H1 (cell line): ENCODE results near the gene METTL8. TPM values are rescaled to one million over a fixed set of nuclear protein-coding genes. Genes with fewer than 3 reads are reported as not detected.

Source experiments
- CTCF ChIA-PET: fragments of 300-600 bp; sonication (Branson Sonifier 250); formaldehyde crosslinking; loops from one replicate; lab custom pipeline; 2021; ENCODE audit not compliant: partially characterized antibody; lab: Charles Lee
- POLR2A ChIA-PET: fragments of 300-600 bp; sonication (Branson Sonifier 250); formaldehyde crosslinking; loops from one replicate; lab custom pipeline; 2021; ENCODE audit warnings: inconsistent platforms; ENCODE audit not compliant: partially characterized antibody; lab: Charles Lee
- DNase-seq, 2 experiments: peaks; one replicate each; pipeline versions ENCODE4 v3.0.0 to v3.0.0-alpha.2; 2010 to 2022; ENCODE audit warnings: low spot score in 2 of 2, low read depth in 1 of 2, mixed read lengths in 1 of 2
- FAIRE-seq: peaks from 2 replicates; lab custom pipeline; 2011; peaks lifted over from hg19 to GRCh38; lab: Jason Lieb, UNC
- H2AFZ ChIP-seq: 2 replicates; pipeline ENCODE4 v1.8.1; 2012; ENCODE audit warnings: low read length, inconsistent platforms
- H2AK5ac ChIP-seq: 2 replicates; pipeline ENCODE4 v1.6.1; 2013; ENCODE audit warnings: low read depth, low read length
- H2BK120ac ChIP-seq: replicated peaks from 2 replicates; pipeline ENCODE3; 2013; ENCODE audit warnings: low read depth, low read length, inconsistent platforms
- H2BK12ac ChIP-seq: 2 replicates; pipeline ENCODE4 v1.6.1; 2013; ENCODE audit warnings: low read depth, low read length
- H2BK15ac ChIP-seq: 2 replicates; pipeline ENCODE4 v1.6.1; 2013; ENCODE audit warnings: low read length
- H2BK20ac ChIP-seq: 2 replicates; pipeline ENCODE4 v1.6.1; 2013; ENCODE audit warnings: low read length
- H2BK5ac ChIP-seq: 2 replicates; pipeline ENCODE4 v1.6.1; 2013; ENCODE audit warnings: low read depth, low read length
- H3K14ac ChIP-seq: 2 replicates; pipeline ENCODE4 v1.6.1; 2013; ENCODE audit warnings: inconsistent platforms; ENCODE audit not compliant: insufficient read length
- H3K18ac ChIP-seq: 2 replicates; pipeline ENCODE4 v1.6.1; 2013; ENCODE audit warnings: low read length; ENCODE audit errors: extremely low read depth
- H3K23ac ChIP-seq: 2 replicates; pipeline ENCODE4 v1.6.1; 2013; ENCODE audit warnings: inconsistent platforms; ENCODE audit not compliant: insufficient read length
- H3K23me2 ChIP-seq: 2 replicates; pipeline ENCODE4 v1.6.1; 2013; ENCODE audit warnings: low read depth, low read length
- H3K27ac ChIP-seq: 2 replicates; pipeline ENCODE4 v1.6.1; 2011; ENCODE audit warnings: low read depth, low read length, inconsistent platforms
- H3K27me3 ChIP-seq, 4 experiments: replicated peaks in 1 of 4; 1 replicate in 1 of 4; 2 replicates in 3 of 4; pipeline versions ENCODE4 v1.6.1 to v1.8.1; 2011 to 2013; ENCODE audit warnings: low read length in 3 of 4, mild to moderate bottlenecking in 3 of 4, inconsistent platforms in 2 of 4, mixed read lengths in 2 of 4, moderate library complexity in 1 of 4; ENCODE audit not compliant: control insufficient read depth in 3 of 4, insufficient read depth in 3 of 4; ENCODE audit errors: extremely low read depth in 1 of 4
- H3K36me3 ChIP-seq, 4 experiments: 2 replicates each; pipeline versions ENCODE4 v1.6.1 to v1.8.1; 2011 to 2013; ENCODE audit warnings: mild to moderate bottlenecking in 4 of 4, low read length in 3 of 4, moderate library complexity in 2 of 4, control low read depth in 1 of 4, inconsistent platforms in 1 of 4; ENCODE audit not compliant: insufficient read depth in 4 of 4, control insufficient read depth in 2 of 4
- H3K4ac ChIP-seq: replicated peaks from 2 replicates; pipeline ENCODE3; 2013; ENCODE audit warnings: low read length, low read depth, mixed read lengths, inconsistent platforms; ENCODE audit not compliant: insufficient read length
- H3K4me1 ChIP-seq, 4 experiments: replicated peaks in 1 of 4; 1 replicate in 1 of 4; 2 replicates in 3 of 4; pipeline versions ENCODE4 v1.6.1 to v1.8.1; 2011 to 2013; ENCODE audit warnings: low read length in 3 of 4, inconsistent platforms in 2 of 4, mixed read lengths in 1 of 4; ENCODE audit not compliant: insufficient read depth in 4 of 4, control insufficient read depth in 3 of 4
- H3K4me2 ChIP-seq, 2 experiments: 2 replicates each; pipeline versions ENCODE4 v1.6.1 to v1.8.1; 2011 to 2013; ENCODE audit warnings: low read depth in 2 of 2, low read length in 2 of 2, control low read depth in 1 of 2, inconsistent platforms in 1 of 2, mild to moderate bottlenecking in 1 of 2; ENCODE audit not compliant: insufficient read depth in 1 of 2
- H3K4me3 ChIP-seq, 4 experiments: fragments of 200-600, 300-600 bp in 1 of 4; sonication (generic), shearing (Covaris generic), sonication (Bioruptor Twin) in 1 of 4; 2 replicates each; pipeline versions ENCODE4 v1.5.1 to v1.8.1; 2011 to 2016; ENCODE audit warnings: low read length in 4 of 4, low read depth in 3 of 4, control low read depth in 2 of 4, inconsistent platforms in 2 of 4, mild to moderate bottlenecking in 2 of 4, mixed read lengths in 1 of 4, moderate library complexity in 1 of 4; ENCODE audit not compliant: insufficient read depth in 2 of 4; ENCODE audit errors: extremely low read depth in 1 of 4
- H3K56ac ChIP-seq: replicated peaks from 2 replicates; pipeline ENCODE3; 2013; ENCODE audit warnings: low read depth, mild to moderate bottlenecking, mixed read lengths, low read length, inconsistent platforms; ENCODE audit not compliant: insufficient read length
- H3K79me1 ChIP-seq: 2 replicates; pipeline ENCODE4 v1.6.1; 2013; ENCODE audit warnings: low read depth, low read length, control low read depth
- H3K79me2 ChIP-seq, 2 experiments: 2 replicates each; pipeline versions ENCODE4 v1.6.1 to v1.8.1; 2012 to 2013; ENCODE audit warnings: low read length in 2 of 2, mild to moderate bottlenecking in 2 of 2, inconsistent platforms in 1 of 2; ENCODE audit not compliant: insufficient read depth in 2 of 2, control insufficient read depth in 1 of 2
- H3K9ac ChIP-seq, 4 experiments: replicated peaks in 1 of 4; 1 replicate in 1 of 4; 2 replicates in 3 of 4; pipeline versions ENCODE4 v1.6.1 to v1.8.1; 2011 to 2013; ENCODE audit warnings: low read depth in 3 of 4, low read length in 3 of 4, control low read depth in 2 of 4, mild to moderate bottlenecking in 2 of 4, moderate library complexity in 2 of 4, inconsistent platforms in 1 of 4; ENCODE audit errors: extremely low read depth in 1 of 4
- H3K9me3 ChIP-seq, 2 experiments: 2 replicates each; pipeline versions ENCODE4 v1.6.1 to v1.8.1; 2012 to 2013; ENCODE audit warnings: mild to moderate bottlenecking in 2 of 2, moderate library complexity in 2 of 2, control low read depth in 1 of 2, inconsistent platforms in 1 of 2, low read depth in 1 of 2, low read length in 1 of 2, mixed read lengths in 1 of 2; ENCODE audit not compliant: insufficient read depth in 2 of 2
- H4K20me1 ChIP-seq, 2 experiments: replicated peaks in 1 of 2; 2 replicates each; pipeline versions ENCODE3 to v1.8.1; 2011 to 2013; ENCODE audit warnings: inconsistent platforms in 2 of 2, low read length in 2 of 2, mild to moderate bottlenecking in 1 of 2; ENCODE audit not compliant: insufficient read depth in 2 of 2, control insufficient read depth in 1 of 2
- H4K5ac ChIP-seq: 2 replicates; pipeline ENCODE4 v1.6.1; 2013; ENCODE audit warnings: low read length, low read depth, mixed read lengths, inconsistent platforms; ENCODE audit not compliant: insufficient read length
- H4K8ac ChIP-seq: 2 replicates; pipeline ENCODE4 v1.8.0; 2013; ENCODE audit warnings: mild to moderate bottlenecking, moderate library complexity, low read length, inconsistent platforms; ENCODE audit not compliant: insufficient read depth; ENCODE audit errors: extremely low read depth
- H4K91ac ChIP-seq: replicated peaks from 2 replicates; pipeline ENCODE3; 2013; ENCODE audit warnings: low read length, mixed read lengths, inconsistent platforms; ENCODE audit not compliant: insufficient read length
- BACH1 ChIP-seq: IDR thresholded peaks from 2 replicates; pipeline ENCODE4 v1.6.1; 2012; ENCODE audit warnings: low read length, improper control_type of control experiment
- CHD1 ChIP-seq: IDR thresholded peaks from 2 replicates; pipeline ENCODE4 v1.6.1; 2012; ENCODE audit warnings: low read depth, low read length, improper control_type of control experiment
- CREB1 ChIP-seq: IDR thresholded peaks from 2 replicates; pipeline ENCODE4 v1.6.1; 2012; ENCODE audit warnings: inconsistent platforms
- GABPA ChIP-seq: IDR thresholded peaks from 2 replicates; pipeline ENCODE4 v1.6.1; 2011; ENCODE audit warnings: mild to moderate bottlenecking, low read length, moderate library complexity, borderline replicate concordance; ENCODE audit not compliant: insufficient read depth
- GTF2F1 ChIP-seq: IDR thresholded peaks from 2 replicates; pipeline ENCODE4 v1.6.1; 2012; ENCODE audit warnings: low read depth, low read length, improper control_type of control experiment, borderline replicate concordance
- JUND ChIP-seq: IDR thresholded peaks from 2 replicates; pipeline ENCODE4 v1.6.1; 2011; ENCODE audit warnings: mild to moderate bottlenecking, improper control_type of control experiment, low read length
- RAD21 ChIP-seq, 2 experiments: IDR thresholded peaks in 1 of 2; conservative IDR thresholded peaks in 1 of 2; 2 replicates each; pipeline ENCODE4 v1.6.1; 2011; ENCODE audit warnings: low read depth in 2 of 2, low read length in 2 of 2, improper control_type of control experiment in 1 of 2, inconsistent platforms in 1 of 2, mild to moderate bottlenecking in 1 of 2, moderate library complexity in 1 of 2
- SAP30 ChIP-seq: fragments of 300-600 bp; sonication (generic); IDR thresholded peaks from 2 replicates; pipeline ENCODE4 v1.7.1; 2012; ENCODE audit warnings: low read length, moderate library complexity, mild to moderate bottlenecking, inconsistent platforms; ENCODE audit not compliant: insufficient read depth, insufficient replicate concordance
- SIRT6 ChIP-seq: IDR thresholded peaks from one replicate; pipeline ENCODE4 v1.7.1; 2012; ENCODE audit warnings: low read length, inconsistent platforms
- TAF7 ChIP-seq: optimal IDR thresholded peaks from 2 replicates; pipeline ENCODE3; 2011; ENCODE audit warnings: low read depth, mild to moderate bottlenecking, inconsistent platforms, low read length, moderate library complexity, borderline replicate concordance
- TCF12 ChIP-seq: IDR thresholded peaks from 2 replicates; pipeline ENCODE4 v1.6.1; 2011; ENCODE audit warnings: low read depth, mild to moderate bottlenecking, low read length
- polyA plus RNA-seq, 7 experiments: library from polyadenylated mRNA; depleted of rRNA in 3 of 7; stranded (reverse) in 5 of 7; unstranded in 2 of 7; fragments of >200 nt in 5 of 7; fragments of 200-250 nt in 2 of 7; gene quantifications; 1 replicate in 5 of 7; 2 replicates in 1 of 7; 4 replicates in 1 of 7; pipeline versions ENCODE4 v1.2.1 to v1.2.3, GENCODE V29; 2011 to 2013; ENCODE audit warnings: missing spikeins in 2 of 7, mixed read lengths in 2 of 7
- total RNA-seq: library from RNA; stranded (reverse); fragmentation: NEBNext Ultra II Directional; extraction: Animal tissue kit (Norgen Biotek cat#: 25700); gene quantifications from 2 replicates; pipeline ENCODE4 v1.2.1, GENCODE V29; 2021
- TF ChIP-seq, protein P1 (sequence below): IDR thresholded peaks from 2 replicates; pipeline ENCODE4 v1.6.1; 2011; ENCODE audit warnings: low read depth, mild to moderate bottlenecking, low read length; ENCODE audit not compliant: insufficient read depth
- TF ChIP-seq, protein P2 (sequence below): IDR thresholded peaks from 2 replicates; pipeline ENCODE4 v1.6.1; 2012; ENCODE audit warnings: low read length, inconsistent platforms

METTL8 gene
- total and polyA plus RNA-seq, 2 of the 8 experiments (the other 6 are each of a cell fraction or from before 2014, with no cell fraction given), result 17.6 to 79.7 TPM

DNA sequence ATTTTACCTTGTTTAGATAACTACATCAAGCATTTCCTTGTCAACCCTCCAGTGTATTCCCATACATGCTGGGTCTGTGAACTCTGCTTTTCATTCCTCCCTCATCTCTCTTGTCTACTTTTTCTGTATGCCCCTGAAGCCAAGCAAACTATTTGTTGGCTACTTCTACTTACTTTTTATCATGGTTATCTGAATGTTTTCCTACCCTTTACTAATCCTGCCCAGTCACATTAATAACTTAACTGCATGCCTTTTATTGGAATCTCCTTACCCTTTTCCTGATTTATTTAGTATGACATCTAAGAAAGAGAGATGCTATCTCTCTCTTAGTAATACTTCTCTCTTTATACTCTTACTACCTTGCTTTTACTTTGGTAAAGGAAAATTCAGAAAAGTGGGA, 17.3 kb upstream of the METTL8 start:
- Histone ChIP-seq H2AK5ac (no peak overlapping the region), H3K9me3 (no peaks in the 10 kb centered on the region), H3K9ac (no peak overlapping the region), H3K27ac (no peak overlapping the region), H3K36me3 (peaks cover 4 to 63% (median 17%) of the 10 kb centered on the region in 4 experiments; a peak in 7 of 8 replicates), H3K14ac (no peak overlapping the region), H2BK5ac (no peak overlapping the region), H2BK20ac (no peak overlapping the region), H2BK15ac (no peak overlapping the region), H4K91ac (no peak overlapping the region), H3K4me3 (no peak overlapping the region), H3K56ac (no peak overlapping the region), H3K23me2 (no peaks in the 10 kb centered on the region; the same call in 1 of the 2 replicates), H3K18ac (no peak overlapping the region), H3K79me1 (peaks cover 3% of the 10 kb centered on the region; the same call in 1 of the 2 replicates), H3K4ac (no peak overlapping the region), H3K23ac (no peak overlapping the region), H2AFZ (no peak overlapping the region), H3K27me3 (no peaks in the 10 kb centered on the region), H3K4me2 (no peak overlapping the region), H2BK120ac (no peak overlapping the region), H3K4me1 (no peaks in the 10 kb centered on the region), H4K8ac (no peak overlapping the region), H3K79me2 (peaks cover 0 to 3% of the 10 kb centered on the region in 2 experiments; a peak in 1 of 4 replicates), H2BK12ac (no peak overlapping the region), H4K20me1 (peaks cover 0 to 1% of the 10 kb centered on the region in 2 experiments), H4K5ac (no peak overlapping the region)
- POLR2A ChIA-PET, result no interaction called here
- no peak for FAIRE-seq
- no peak for DNase-seq
- CTCF ChIA-PET, result no interaction called here
- TF ChIP-seq CHD1, result no peak
- TF ChIP-seq, protein P1, sequence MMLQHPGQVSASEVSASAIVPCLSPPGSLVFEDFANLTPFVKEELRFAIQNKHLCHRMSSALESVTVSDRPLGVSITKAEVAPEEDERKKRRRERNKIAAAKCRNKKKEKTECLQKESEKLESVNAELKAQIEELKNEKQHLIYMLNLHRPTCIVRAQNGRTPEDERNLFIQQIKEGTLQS, result no peak
- no peak for TF ChIP-seq TCF12
- TF ChIP-seq BACH1, result no peak
- TF ChIP-seq TAF7, result no peak
- no peak for TF ChIP-seq GTF2F1
- TF ChIP-seq, protein P2, sequence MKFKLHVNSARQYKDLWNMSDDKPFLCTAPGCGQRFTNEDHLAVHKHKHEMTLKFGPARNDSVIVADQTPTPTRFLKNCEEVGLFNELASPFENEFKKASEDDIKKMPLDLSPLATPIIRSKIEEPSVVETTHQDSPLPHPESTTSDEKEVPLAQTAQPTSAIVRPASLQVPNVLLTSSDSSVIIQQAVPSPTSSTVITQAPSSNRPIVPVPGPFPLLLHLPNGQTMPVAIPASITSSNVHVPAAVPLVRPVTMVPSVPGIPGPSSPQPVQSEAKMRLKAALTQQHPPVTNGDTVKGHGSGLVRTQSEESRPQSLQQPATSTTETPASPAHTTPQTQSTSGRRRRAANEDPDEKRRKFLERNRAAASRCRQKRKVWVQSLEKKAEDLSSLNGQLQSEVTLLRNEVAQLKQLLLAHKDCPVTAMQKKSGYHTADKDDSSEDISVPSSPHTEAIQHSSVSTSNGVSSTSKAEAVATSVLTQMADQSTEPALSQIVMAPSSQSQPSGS, result no peak
- TF ChIP-seq GABPA, result no peak
- no peak for TF ChIP-seq SIRT6
- TF ChIP-seq JUND, result no peak
- TF ChIP-seq CREB1, result no peak
- TF ChIP-seq SAP30, result no peak
- no peak for TF ChIP-seq RAD21 (IDR thresholded peaks at IDR 0.05 in 1 of 2, conservative IDR thresholded peaks at IDR 0.05 in 1 of 2; ENCODE audit: low read depth in 2 of 2, low read length in 2 of 2)
